ENCODE data around the gene SLC13A5. TPM values are rescaled to one million over a fixed set of nuclear protein-coding genes. Genes with fewer than 3 reads are reported as not detected.

Gene SLC13A5
- polyA plus RNA-seq, 1 of the 3 experiments (the other 2 are of a cell fraction): not detected

GRCh38 chr17:6669479-6670212, 43.5 kb downstream of the SLC13A5 start:
- WGBS (ENCODE audit: low lambda C conversion rate): 43% methylated on average over 9 of the region's 10 CpGs
- ChIA-PET CTCF (interaction anchor here (1.1 kb wide), 1 partner anchor 173 kb away, joined by 3 read pairs; no protein-coding TSS in a partner anchor), POLR2A (no interaction called here)

GRCh38 chr17:6668727-6669425, 44.3 kb downstream of the SLC13A5 start:
- no peak for DNase-seq
- no peak overlapping the region for H3K9ac ChIP-seq
- no peaks in the 10 kb centered on the region for H3K79me2 ChIP-seq (ENCODE audit: insufficient read depth)
- no peak overlapping the region for H2AFZ ChIP-seq (ENCODE audit: low read depth)
- WGBS (ENCODE audit: low lambda C conversion rate): 35% methylated on average over 14 of the region's 14 CpGs
- CTCF ChIA-PET: interaction anchor here (1.1 kb wide), 1 partner anchor 174 kb away, joined by 3 read pairs; no protein-coding TSS in a partner anchor
- no peaks in the 10 kb centered on the region for H3F3A ChIP-seq (replicated peaks; ENCODE audit: insufficient read depth)
- no peaks in the 10 kb centered on the region for H3K9me2 ChIP-seq
- H3K9me3 ChIP-seq: no peaks in the 10 kb centered on the region
- no peak overlapping the region for H3K4me3 ChIP-seq (ENCODE audit: low read depth in 2 of 2, low read length in 1 of 2)
- no peak overlapping the region for H3K27ac ChIP-seq (ENCODE audit: low read depth in 2 of 2, low read length in 1 of 2)
- H3K4me1 ChIP-seq (ENCODE audit: control insufficient read depth in 1 of 2, insufficient read depth in 2 of 2, low read depth in 1 of 2, low read length in 1 of 2): no peaks in the 10 kb centered on the region
- POLR2A ChIA-PET: no interaction called here
- no peak overlapping the region for H3K4me2 ChIP-seq
- no peaks in the 10 kb centered on the region for H3K36me3 ChIP-seq (replicated peaks in 1 of 2; ENCODE audit: control insufficient read depth in 1 of 2, insufficient read depth in 2 of 2, low read length in 1 of 2)
- H4K20me1 ChIP-seq (ENCODE audit: insufficient read depth): no peaks in the 10 kb centered on the region
- peaks cover 60% of the 10 kb centered on the region for H3K27me3 ChIP-seq (ENCODE audit: insufficient read depth)
- no peak for TF ChIP-seq MAX (IDR thresholded peaks at IDR 0.05; ENCODE audit: low read depth)
- no peak for TF ChIP-seq MEF2A (IDR thresholded peaks at IDR 0.05; ENCODE audit: borderline replicate concordance, low read depth)
- TF ChIP-seq USF2 (IDR thresholded peaks at IDR 0.05; ENCODE audit: borderline replicate concordance, low read depth, low read length): no peak
- TF ChIP-seq TCF12 (IDR thresholded peaks at IDR 0.05): no peak
- TF ChIP-seq, protein P1, sequence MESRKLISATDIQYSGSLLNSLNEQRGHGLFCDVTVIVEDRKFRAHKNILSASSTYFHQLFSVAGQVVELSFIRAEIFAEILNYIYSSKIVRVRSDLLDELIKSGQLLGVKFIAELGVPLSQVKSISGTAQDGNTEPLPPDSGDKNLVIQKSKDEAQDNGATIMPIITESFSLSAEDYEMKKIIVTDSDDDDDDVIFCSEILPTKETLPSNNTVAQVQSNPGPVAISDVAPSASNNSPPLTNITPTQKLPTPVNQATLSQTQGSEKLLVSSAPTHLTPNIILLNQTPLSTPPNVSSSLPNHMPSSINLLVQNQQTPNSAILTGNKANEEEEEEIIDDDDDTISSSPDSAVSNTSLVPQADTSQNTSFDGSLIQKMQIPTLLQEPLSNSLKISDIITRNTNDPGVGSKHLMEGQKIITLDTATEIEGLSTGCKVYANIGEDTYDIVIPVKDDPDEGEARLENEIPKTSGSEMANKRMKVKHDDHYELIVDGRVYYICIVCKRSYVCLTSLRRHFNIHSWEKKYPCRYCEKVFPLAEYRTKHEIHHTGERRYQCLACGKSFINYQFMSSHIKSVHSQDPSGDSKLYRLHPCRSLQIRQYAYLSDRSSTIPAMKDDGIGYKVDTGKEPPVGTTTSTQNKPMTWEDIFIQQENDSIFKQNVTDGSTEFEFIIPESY (IDR thresholded peaks at IDR 0.05; ENCODE audit: borderline replicate concordance, low read depth): no peak
- no peak for TF ChIP-seq CHD2 (IDR thresholded peaks at IDR 0.05; ENCODE audit: low read length, partially characterized antibody)
- TF ChIP-seq FOXJ3 (CRISPR knock-in tag; IDR thresholded peaks at IDR 0.05): no peak
- TF ChIP-seq FOSL2 (IDR thresholded peaks at IDR 0.05; ENCODE audit: borderline replicate concordance, low read depth): no peak
- no peak for TF ChIP-seq MXI1 (IDR thresholded peaks at IDR 0.05; ENCODE audit: low read depth, low read length)
- no peak for TF ChIP-seq TAF1 (IDR thresholded peaks at IDR 0.05; ENCODE audit: borderline replicate concordance, low read depth, low read length)
- TF ChIP-seq REST (IDR thresholded peaks at IDR 0.05; ENCODE audit: low read depth, low read length): no peak

More at GRCh38 chr17:6669479-6670212, 43.5 kb downstream of the SLC13A5 start:
- H3K9ac ChIP-seq: no peak overlapping the region
- no peak overlapping the region for H3K4me3 ChIP-seq (ENCODE audit: low read depth in 2 of 2, low read length in 1 of 2)
- H3K79me2 ChIP-seq (ENCODE audit: insufficient read depth): no peaks in the 10 kb centered on the region
- H3K9me3 ChIP-seq: no peaks in the 10 kb centered on the region
- H3K27ac ChIP-seq (ENCODE audit: low read depth in 2 of 2, low read length in 1 of 2): no peak overlapping the region
- H3K4me2 ChIP-seq: no peak overlapping the region
- no peaks in the 10 kb centered on the region for H3K4me1 ChIP-seq (ENCODE audit: control insufficient read depth in 1 of 2, insufficient read depth in 2 of 2, low read depth in 1 of 2, low read length in 1 of 2)
- no peaks in the 10 kb centered on the region for H3K36me3 ChIP-seq (replicated peaks in 1 of 2; ENCODE audit: control insufficient read depth in 1 of 2, insufficient read depth in 2 of 2, low read length in 1 of 2)
- peaks cover 67% of the 10 kb centered on the region for H3K27me3 ChIP-seq (ENCODE audit: insufficient read depth)
- H3F3A ChIP-seq (replicated peaks; ENCODE audit: insufficient read depth): no peaks in the 10 kb centered on the region
- no peak for DNase-seq
- no peaks in the 10 kb centered on the region for H3K9me2 ChIP-seq
- TF ChIP-seq EZH2phosphoT487 (IDR thresholded peaks at IDR 0.05; ENCODE audit: borderline replicate concordance, low read depth): no peak
- TF ChIP-seq FOXM1 (IDR thresholded peaks at IDR 0.05; ENCODE audit: low read depth): no peak
- no peak for TF ChIP-seq TEAD4 (IDR thresholded peaks at IDR 0.05; ENCODE audit: borderline replicate concordance, insufficient read depth)
- TF ChIP-seq POLR2AphosphoS5 (IDR thresholded peaks at IDR 0.05; ENCODE audit: low read depth, low read length): no peak
- TF ChIP-seq EP300 (IDR thresholded peaks at IDR 0.05; ENCODE audit: borderline replicate concordance in 1 of 2, low read depth in 1 of 2, low read length in 1 of 2): no peak
- TF ChIP-seq, protein P1 (IDR thresholded peaks at IDR 0.05; ENCODE audit: borderline replicate concordance, low read depth): no peak
- no peak for TF ChIP-seq RAD21 (IDR thresholded peaks at IDR 0.05; ENCODE audit: low read length)
- H2AFZ ChIP-seq (ENCODE audit: low read depth): no peak overlapping the region
- no peaks in the 10 kb centered on the region for H4K20me1 ChIP-seq (ENCODE audit: insufficient read depth)

All from SK-N-SH (cell line).